Astrocyte of the spinal cord (primary cell): Measurements from ENCODE around the gene PLEKHG2.

Experiments
- DNase-seq: peaks from one replicate; pipeline ENCODE4 v3.0.0; 2011; ENCODE audit warnings: low read depth, low spot score
- H3K4me3 ChIP-seq: 2 replicates; pipeline ENCODE4 v1.5.1; 2011; ENCODE audit warnings: low read depth, mild to moderate bottlenecking, low read length, moderate library complexity
- in situ Hi-C: cut with HindIII; loops from 2 replicates; pipeline ENCODE4 v1.10.0; 2017; ENCODE audit warnings: low sequenced_read_pairs
- TF ChIP-seq, protein P1 (sequence below): IDR thresholded peaks from 2 replicates; pipeline ENCODE4 v1.5.1; 2012; ENCODE audit warnings: low read depth, mild to moderate bottlenecking, low read length, inconsistent platforms

The PLEKHG2 gene

GRCh38 chr19:39386557-39386956, 25.9 kb upstream of the PLEKHG2 start:
- in situ Hi-C loops = no loop called here
- H3K4me3 ChIP-seq = no peak overlapping the region
- no peak for DNase-seq
- TF ChIP-seq, protein P1, sequence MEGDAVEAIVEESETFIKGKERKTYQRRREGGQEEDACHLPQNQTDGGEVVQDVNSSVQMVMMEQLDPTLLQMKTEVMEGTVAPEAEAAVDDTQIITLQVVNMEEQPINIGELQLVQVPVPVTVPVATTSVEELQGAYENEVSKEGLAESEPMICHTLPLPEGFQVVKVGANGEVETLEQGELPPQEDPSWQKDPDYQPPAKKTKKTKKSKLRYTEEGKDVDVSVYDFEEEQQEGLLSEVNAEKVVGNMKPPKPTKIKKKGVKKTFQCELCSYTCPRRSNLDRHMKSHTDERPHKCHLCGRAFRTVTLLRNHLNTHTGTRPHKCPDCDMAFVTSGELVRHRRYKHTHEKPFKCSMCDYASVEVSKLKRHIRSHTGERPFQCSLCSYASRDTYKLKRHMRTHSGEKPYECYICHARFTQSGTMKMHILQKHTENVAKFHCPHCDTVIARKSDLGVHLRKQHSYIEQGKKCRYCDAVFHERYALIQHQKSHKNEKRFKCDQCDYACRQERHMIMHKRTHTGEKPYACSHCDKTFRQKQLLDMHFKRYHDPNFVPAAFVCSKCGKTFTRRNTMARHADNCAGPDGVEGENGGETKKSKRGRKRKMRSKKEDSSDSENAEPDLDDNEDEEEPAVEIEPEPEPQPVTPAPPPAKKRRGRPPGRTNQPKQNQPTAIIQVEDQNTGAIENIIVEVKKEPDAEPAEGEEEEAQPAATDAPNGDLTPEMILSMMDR = no peak

GRCh38 chr19:39388657-39389056, 23.8 kb upstream of the PLEKHG2 start:
- H3K4me3 ChIP-seq = no peak overlapping the region
- no peak for DNase-seq
- TF ChIP-seq, protein P1 = no peak
- in situ Hi-C loops = no loop called here

DNA sequence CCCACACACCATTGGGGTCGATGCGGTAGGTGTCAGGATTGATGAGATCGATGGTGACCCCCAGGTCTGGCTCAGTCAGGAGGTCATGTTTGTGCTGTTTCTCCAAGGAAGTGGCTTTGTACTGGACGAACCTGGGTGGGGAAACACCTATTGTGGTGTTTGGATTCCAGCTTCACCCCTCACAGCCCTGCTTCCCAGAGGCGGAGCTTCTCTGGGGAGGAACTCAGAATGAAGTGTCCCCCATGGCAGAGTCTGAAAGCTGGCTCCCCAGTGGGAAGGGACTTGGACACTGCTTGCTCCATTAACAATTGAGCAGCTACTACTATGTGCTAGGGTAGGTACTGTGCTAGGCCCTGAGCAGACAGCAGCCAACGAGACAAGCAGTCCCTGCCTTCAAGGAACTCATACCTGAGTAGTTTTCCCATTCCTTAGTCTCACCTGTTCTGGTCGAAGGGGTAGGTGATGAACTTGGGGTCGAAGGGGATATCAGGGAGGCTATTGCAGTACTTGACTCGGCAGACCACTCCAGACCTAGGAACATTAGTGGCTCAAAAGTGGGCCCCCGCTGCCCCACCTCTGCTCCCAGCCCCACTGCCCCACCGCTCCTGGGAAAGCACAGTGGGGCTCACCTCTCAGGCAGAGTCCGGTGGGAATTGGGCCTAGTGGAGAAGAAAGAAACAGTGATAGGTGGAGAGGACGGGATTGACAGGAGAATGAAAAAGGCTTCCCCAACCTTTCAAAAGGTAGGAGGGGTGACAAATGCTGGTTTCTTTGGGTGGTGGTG, 22.6 kb upstream of the PLEKHG2 start:
- TF ChIP-seq, protein P1 = no peak
- no peak for DNase-seq
- in situ Hi-C loops = no loop called here
- peak overlapping the region; percentile 98 for H3K4me3 ChIP-seq

- in situ Hi-C loops = no loop called here
- H3K4me3 ChIP-seq = peak overlapping the region; percentile 98
- DNase-seq = no peak
- TF ChIP-seq, protein P1 = no peak
Measured at GRCh38 chr19:39390451-39390750, 22.1 kb upstream of the PLEKHG2 start.

- peak; percentile 100 for DNase-seq
- H3K4me3 ChIP-seq = peak within 1 kb of the TSS; percentile 98
- TF ChIP-seq, protein P1 = no peak
- in situ Hi-C loops = no loop called here
Measured at GRCh38 chr19:39390751-39391437, 21.6 kb upstream of the PLEKHG2 start, which contains the start of the genes MED29 and PAF1. TSS of gene MED29 (plus strand) at chr19:39391378. CDS start at chr19:39391423, 45 bp downstream. TSS of gene PAF1 (minus strand) at chr19:39391106. CDS start at chr19:39390864, 242 bp downstream.

GRCh38 chr19:39397360-39398296, 14.8 kb upstream of the PLEKHG2 start:
- in situ Hi-C loops = no loop called here
- DNase-seq = peak; percentile 80
- TF ChIP-seq, protein P1 = peak; percentile 99
- H3K4me3 ChIP-seq = no peak overlapping the region
